GM19238 (cell line): ENCODE results near the gene RALGPS1.
"Not testable (repeated sequence)": the region's sequence is repeated elsewhere in the genome, so short reads cannot be mapped to it uniquely, and the experiment has no call there.

Experiments
- DNase-seq: peaks from one replicate; pipeline ENCODE4 v3.0.0; 2011; ENCODE audit warnings: low spot score; ENCODE audit not compliant: insufficient read length

RALGPS1 gene

DNA sequence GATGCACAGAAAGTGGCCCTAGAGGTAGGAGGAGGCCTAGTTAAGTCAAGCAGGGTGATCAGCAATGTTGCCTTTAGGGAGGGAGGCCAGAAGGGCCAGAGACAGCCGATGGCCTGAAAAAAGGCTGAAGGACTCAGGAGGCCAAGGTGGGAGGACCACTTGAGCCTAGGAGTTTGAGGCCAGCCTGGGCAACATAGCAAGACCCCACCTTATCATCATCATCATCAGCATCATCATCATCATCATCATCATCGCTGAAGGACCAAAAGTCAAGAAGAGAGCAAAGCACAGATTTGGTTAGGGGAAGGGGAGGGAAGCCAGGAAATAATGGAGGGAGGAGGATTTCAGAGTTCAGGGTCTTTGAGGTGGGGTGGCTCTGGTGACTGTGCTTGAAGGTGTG lies 74.3 kb downstream of the RALGPS1 start:
- no peak for DNase-seq

DNA sequence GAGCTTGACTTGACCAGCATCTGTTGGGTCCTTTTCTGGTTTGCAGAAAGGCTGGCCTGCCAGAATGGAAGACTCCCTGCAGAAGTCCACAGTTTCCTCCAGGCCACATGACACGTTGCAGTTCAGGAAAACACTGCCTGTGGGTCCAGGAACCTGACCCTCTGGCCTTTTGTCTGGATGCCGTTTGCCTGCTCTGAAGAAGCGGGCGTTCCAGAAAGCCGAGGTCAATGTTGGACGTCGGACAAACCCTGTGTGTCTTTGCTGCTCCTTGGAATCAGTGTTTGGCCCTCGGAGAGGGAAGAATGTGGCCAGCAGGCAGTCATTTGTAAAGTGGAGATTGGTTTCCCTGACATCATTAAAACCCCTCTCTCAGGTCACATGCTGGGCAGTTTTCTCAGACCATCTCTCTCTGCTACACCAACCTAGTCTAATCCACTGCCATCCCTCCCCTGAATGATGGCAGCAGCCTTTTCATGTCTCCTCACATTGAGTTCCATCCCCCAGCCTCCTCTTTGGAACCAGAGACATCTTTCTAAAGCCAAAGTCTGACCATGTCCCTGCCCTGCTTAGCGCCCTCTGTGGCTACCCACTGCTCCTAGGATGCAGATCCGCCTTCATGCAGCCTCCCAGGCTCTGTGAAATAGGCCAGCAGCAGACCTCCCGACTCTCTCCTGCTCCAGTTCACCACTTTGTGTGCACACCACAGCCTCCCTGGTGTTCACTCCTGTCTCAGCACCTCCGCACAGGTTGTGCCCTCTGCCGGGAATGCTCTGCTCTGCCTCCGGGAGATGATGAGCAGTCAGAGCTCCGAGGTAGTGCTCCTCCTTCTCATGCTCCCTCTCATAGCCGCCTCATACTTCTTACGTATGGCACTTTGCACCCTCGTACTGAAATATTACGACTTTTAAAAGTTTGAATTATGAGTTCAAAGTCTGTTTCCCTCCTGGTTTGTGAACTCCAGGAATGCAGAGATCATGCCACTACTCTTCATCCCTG lies 75.6 kb downstream of the RALGPS1 start:
- DNase-seq, result no peak

DNA sequence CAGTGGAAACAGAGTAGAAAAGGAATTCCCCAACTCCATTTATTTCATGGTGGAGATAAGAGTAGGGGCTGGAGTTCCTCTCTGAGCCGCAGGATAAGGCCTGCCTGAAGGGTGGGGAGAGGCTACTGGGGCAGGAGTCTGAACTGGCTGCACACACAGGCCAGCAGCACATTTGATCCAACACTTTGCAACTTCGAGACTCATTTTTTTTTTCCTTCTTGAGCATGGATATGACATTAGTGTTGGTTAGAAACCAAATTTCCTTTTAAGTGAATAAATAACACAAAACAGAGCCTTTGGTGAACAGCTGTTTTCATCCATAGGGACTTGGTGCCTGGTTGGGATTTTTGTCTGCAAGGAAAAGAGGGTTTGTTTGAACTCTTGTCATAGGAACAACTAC lies 76.6 kb downstream of the RALGPS1 start:
- DNase-seq, result no peak

DNA sequence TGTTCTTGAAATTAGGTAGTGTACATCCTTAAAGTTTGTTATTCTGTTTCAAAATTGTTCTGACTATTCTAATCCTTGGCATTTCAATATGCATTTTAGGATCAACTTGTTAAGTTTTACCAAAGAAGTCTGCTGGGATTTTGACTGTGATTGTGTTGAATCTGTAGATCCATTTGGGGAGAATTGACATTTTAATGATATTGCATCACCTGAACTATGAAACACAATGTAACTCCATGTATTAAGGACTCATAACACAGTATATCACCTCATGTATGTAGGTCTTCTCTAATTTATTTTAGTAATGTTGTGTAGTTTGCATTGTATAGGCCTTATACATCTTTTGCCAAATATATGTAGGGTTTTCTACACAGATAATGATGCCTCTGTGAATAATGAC lies 77.8 kb downstream of the RALGPS1 start:
- no peak for DNase-seq

DNA sequence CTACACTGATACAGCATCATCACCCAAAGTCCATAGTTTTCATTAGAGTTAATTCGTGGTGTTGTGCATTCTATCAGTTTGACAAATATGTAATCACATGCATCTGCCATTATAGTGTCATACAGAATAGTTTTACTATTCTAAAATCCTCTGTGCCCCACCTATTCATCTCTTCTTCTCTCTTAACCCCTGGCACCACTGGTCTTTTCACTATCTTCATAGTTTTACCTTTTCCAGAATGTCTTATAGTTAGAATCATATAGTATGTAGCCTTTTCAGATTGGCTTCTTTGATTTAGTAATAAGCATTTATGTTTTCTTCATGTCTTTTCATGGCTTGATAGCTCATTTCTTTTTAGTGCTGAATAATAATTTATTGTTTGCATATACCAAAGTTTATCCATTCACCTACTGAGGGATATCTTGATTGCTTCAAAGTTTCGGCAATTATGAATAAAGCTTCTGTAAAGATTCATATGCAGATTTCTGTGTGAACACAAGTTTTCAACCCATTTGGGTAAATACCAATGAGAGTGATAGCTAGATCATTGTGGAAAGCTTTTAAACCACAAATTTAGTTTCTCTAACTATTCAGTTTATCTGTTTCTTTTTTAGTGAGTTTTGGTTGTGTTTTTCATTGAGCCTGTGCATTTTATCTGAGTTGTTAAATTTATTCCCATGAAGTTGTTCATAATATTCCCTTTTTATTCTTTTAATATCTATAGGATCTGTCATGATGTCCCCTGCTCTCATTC lies 84.9 kb downstream of the RALGPS1 start:
- no peak for DNase-seq

DNA sequence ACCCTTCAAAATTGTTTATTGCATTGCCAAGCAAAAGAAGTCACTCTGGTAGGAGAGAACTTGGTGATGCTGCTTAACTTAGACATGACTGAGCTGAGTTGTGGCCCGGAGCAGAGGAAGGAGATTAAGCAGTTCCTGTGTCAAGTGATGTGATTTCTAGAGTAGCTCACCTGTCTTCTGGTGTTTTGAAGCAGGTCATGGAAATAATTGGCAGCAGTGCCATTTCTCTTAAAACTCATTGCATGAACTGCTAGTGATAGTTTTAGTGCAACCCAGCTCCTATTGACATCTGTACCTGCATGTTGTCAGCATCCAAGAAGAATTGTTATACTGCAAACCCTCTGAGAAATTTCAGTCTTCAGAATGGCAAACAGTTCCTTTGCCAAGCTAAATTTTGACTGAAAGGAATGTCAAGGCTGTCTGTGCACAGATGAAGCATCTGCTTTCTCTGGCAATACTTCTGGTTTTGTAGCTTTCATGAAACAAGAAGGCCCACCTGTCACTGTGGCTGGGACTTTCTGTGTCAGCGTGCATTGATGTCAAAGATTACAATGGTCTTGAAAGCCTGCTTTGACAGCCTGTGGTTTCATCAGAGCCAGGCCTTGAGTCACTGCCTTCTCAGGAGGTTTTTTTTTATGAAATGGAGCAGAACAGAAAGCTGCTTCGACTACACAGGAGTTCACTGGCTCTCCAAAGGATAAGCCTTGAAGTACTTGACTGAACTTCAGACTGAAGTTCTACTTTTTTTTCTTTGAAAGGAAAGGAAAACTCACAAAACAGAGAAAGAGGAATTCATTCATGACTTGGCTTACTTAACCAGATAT lies 90.6 kb downstream of the RALGPS1 start:
- DNase-seq, result peak; percentile 69

DNA sequence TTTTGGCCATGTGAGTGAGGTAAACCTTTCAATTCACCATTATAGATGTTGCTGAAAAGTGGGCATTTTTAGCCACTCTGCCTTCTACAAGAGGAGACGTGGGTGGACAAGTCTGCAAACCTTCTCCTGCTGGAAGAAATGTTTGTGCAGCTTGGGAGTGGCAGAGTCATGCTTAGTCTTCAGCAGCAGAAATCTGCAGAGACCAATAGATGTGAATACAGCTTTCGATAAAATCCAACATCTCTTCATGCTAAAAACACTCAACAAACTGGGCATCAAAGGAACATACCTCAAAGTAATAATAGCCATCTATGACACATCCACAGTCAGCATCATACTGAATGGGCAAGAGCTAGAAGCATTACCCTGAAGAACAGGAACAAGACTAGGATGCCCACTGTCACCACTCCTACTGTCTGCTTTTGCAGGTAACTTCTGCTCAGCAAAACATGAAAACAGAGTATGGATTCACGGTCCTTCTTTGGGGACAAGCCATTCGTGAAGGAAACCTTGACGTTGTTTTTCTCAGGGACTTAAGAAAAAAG lies 91.3 kb downstream of the RALGPS1 start:
- no peak for DNase-seq

DNA sequence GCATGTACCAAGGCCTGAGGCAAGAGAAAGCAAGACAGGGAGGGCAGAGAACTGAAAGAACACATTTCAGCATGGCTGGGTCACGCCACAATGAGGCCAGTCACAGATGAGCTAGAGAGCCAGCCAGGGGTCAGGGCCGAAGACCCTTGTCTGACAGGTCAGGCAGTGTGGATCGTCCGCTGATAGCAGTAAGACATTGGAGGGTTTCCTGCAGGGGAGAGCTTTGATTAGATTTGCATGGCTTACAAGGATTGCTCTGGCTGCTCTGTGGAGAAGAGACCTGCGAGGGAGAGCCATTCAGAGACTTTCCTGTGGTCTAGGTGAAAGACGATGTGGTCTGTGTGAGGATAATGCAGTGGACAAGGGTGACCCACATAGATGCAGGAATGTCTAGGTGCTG lies 93.1 kb downstream of the RALGPS1 start:
- DNase-seq, result no peak

DNA sequence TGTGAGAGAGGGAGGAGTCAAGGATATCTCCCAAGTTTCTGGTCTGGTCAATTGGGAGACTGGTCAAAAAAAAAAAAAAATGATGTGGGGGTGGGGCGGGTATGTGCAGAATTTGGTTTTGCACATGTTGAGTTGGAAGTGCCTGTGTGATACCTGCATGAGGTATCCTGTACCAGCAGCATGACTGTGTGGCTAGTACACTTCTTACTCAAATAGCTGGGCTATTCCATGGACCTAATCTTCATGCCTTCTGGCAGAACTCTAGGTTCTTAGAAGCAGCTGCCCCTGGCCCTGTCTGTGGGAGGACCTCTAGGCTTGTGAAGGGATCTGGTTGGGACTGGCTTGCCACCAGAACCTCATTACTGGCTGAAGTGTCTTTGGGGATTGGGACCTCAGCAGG lies 93.5 kb downstream of the RALGPS1 start:
- DNase-seq, result no peak

DNA sequence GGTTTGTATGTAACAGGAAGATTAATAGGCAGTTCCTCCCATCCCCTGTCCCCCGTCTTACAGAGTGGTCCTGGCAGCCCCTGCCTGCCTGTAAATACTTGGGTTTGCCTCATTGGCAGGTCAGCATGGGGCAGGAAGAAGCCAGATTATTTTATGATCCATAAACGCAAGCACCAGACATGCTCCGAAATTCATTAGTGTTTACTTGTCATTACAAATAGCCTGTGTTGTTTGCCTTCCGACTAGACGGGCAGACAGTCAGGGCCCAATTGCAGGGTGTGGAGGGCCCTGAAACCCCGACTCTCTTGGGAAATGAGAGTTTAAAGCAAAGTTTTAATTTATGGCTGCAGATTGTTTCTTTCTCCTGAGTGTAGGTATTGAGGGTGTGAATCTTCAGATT lies 97.2 kb downstream of the RALGPS1 start:
- DNase-seq, result no peak

DNA sequence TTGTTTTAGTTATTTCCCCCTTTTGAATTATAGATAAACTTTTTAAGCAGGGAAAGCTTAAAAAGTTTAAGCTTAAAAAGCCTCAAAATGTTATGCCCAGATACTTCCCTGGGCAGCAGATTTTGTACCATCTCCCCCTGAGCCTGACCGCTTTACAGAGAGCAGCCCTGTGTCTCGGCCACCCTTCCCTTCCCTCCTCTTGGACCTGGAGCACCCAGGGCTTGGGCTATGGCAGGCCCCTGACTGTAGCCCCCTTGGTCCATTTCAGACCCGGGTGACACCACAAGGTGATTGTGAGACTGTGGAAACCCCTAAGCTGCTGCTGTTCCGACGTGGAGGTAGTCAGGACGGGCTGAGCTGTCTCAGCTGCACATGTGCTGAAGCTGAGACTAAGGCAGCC lies 97.7 kb downstream of the RALGPS1 start:
- no peak for DNase-seq

DNA sequence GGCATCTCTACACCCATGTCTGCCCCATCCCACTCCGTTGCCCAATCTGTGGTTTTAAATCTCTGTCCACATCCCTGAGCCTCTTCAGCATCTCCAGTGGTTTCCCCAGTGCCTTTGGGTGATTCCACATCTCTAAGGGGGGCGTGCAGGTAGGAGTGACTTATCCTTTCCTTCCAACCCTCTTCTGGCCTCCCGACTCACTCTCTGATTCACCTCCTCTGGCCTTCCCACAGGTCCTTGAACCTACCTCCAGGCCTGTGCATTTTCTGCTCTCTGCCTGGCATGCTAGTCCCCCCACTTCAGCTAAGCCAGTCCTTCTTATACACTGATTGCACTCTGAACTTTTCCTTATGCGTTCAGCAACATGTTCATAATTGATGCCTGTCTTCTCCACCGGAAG lies 99.0 kb downstream of the RALGPS1 start:
- no peak for DNase-seq

DNA sequence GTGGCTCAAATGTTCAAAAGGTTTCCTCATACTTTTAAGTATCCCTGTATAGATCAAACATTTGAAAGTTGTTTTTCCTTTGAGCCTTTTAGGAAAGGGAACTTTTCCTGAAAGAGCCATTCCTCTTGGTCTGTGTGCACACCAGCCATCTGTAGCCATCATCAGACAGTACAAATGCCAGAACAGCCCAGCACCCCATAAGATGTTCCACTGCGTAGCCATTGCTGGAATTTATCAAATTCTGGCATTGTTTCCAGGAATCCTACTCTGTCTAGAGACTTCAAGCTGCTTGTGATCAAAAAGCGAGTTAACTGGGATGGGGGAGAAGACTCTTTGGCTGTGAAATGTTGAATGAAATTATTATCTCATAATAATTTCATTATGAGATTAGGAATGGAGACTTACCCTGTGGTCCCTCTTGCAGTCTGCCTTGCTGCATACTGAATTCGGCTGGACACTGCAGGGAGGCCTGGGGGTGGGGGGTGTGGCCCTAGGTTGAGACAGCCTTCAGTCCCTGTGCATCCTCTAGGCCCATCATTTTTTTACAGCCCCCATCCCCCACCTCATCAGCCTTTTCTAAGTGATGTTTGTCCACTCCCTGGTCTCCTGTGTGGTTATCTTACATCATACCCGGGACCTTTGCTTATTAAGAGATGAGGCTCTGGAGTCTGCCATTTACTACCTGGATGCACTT lies 99.8 kb downstream of the RALGPS1 start:
- no peak for DNase-seq

DNA sequence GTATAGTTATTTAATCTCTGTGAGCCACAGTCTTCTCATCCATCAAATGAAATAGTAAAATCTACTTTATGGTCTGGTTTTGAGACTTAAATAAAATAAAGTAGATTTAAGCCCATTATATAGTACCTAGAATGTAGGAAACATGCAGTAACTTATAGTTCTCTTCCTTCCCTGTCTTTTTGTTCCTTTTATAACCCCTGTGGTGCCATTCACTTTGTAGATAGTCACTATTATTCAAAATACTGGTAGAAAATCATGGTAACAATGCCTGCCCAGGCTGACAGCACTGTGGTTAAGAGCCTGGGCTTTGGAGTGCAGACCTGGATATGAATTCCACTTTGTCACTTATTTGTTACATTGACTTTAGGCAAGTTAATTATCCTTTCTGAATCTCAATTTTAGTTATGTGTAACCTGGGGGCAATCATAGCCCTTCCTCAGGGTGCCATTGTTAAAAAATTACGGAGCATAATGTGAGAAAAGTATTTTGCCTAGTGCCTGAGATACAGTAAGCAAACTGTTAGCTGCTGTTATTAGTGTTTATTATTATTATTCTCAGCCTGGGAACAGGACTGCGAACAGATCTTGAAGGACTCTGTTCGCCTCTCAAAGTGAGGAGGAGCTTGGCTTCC lies 100.4 kb downstream of the RALGPS1 start:
- DNase-seq, result no peak

DNA sequence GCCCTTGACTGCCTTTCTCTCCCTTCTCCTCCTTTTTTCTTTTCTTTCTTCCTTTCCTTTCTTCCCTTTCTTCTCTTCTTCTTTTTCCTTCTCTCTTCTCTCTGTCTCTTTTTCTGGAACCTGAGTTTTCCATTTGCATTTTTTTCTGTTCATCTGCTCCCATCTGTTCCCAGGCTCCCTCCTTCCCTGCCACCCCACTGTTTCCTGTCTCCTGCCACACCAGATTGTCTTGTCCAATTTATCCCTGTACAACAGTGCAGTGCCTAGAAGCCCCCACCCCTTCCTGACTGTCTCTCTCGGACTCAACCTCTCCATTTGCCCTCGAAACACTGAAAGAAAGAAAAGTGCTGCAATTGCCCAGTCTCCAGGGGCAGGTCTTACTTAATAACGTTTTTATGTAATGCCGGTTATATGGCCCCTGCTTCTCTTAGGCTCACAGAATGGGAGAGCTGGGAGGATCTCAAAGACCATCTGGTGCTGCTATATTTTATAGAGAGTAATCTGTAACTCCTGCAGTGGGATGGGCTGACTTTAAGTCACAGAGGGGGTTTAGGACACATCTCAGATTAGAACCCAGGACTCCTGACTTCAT lies 101.4 kb downstream of the RALGPS1 start:
- DNase-seq, result no peak

DNA sequence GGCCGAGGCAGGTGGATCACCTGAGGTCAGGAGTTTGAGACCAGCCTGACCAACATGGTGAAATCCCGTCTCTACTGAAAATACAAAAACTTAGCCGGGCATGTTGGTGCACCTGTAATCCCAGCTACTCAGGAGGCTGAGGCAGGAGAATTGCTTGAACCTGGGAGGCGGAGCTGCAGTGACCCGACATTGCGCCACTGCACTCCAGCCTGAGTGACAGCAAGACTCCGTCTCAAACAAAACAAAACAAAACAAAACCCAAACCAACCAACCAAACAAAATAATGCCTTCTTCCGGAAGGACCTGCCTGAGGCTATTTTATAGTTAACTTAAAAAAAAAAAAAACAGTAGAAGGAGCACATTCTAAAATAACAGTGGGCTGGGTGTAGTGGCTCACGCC lies 103.4 kb downstream of the RALGPS1 start:
- DNase-seq, result not testable (repeated sequence)

DNA sequence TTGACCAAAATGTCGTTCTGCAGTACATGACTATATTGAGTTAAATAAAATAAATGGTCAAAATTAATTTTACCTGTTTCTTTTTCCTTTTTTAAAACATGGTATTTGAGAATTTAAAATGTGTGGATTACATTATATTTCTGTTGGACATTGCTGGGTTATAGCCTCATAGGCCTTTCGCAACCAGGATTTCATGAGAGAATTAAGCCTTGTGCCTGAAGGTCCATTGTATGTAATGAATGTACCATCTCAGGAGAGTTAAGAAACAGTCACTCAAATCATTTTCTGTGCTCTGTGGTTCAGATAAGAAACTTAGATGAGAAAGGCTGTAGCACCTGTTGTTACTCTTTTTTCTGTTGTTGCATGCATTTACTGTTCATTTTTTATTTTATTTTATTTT lies 104.4 kb downstream of the RALGPS1 start:
- DNase-seq, result no peak

DNA sequence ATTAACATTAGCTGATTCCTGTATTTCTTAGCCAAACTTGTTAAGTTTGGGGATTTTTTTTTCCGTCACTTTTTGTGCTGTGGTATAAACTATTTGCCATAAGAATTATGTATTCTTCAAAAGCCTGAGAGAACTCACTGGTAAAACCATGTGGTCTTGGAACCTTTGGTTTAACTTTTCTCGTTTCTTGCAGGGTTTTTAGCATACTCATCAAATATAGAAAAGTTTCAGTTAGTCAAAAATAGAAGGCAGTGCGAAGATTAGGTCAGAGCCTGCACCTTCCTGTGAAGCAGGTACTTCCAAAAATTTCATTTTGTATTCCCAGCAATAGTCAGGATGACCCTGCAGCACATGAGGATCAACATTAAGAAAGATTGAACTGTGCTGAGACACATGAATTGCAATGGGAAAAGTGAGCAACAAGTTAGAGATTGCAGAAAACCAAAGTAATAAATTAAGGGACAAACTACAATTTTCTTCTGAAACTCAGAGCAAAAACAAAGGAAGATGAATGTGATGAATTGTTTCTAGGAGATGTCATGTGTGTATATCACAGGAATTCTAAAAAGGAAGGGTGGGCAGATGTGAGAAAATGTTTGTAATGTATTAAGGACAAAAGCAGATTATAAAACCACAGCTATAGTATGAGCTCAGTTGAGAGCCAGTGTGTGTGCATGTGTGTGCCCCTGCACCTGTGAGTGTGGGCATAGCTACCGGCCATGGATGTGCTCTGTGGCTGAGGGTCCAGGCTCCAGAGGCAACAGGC lies 105.6 kb downstream of the RALGPS1 start:
- DNase-seq, result no peak

DNA sequence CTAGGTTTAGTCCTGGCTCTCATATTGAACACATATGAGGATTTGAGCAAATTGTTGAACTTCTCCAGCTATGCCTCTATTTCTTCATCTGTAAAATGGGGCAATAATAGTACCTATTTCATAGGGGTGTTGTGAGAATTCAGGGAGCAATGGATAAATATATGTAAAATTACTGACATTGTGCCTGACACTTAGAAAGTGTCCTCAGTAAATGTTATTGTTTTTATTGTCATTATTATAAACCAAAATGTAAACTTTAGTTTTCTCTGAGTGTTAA lies 106.2 kb downstream of the RALGPS1 start:
- DNase-seq, result no peak
